Ishikawa (cell line): ENCODE results near the gene SOHLH2.

Source experiments
- CEBPB ChIP-seq: IDR thresholded peaks from 2 replicates; pipeline ENCODE4 v1.6.1; 2012
- CREB1 ChIP-seq: IDR thresholded peaks from 2 replicates; pipeline ENCODE4 v1.6.1; 2012; ENCODE audit warnings: low read depth
- EGR1 ChIP-seq: IDR thresholded peaks from 2 replicates; pipeline ENCODE4 v1.6.1; 2012
- EP300 ChIP-seq: IDR thresholded peaks from 2 replicates; pipeline ENCODE4 v1.6.1; 2012; ENCODE audit warnings: borderline replicate concordance
- FOXM1 ChIP-seq: IDR thresholded peaks from 2 replicates; pipeline ENCODE4 v1.6.1; 2012; ENCODE audit warnings: low read depth, borderline replicate concordance
- NFIC ChIP-seq: IDR thresholded peaks from 2 replicates; pipeline ENCODE4 v1.6.1; 2012
- RAD21 ChIP-seq: IDR thresholded peaks from 2 replicates; pipeline ENCODE4 v1.6.1; 2012; ENCODE audit warnings: low read depth
- TAF1 ChIP-seq: IDR thresholded peaks from 2 replicates; pipeline ENCODE4 v1.6.1; 2012; ENCODE audit warnings: low read depth, mild to moderate bottlenecking
- TCF12 ChIP-seq: IDR thresholded peaks from 2 replicates; pipeline ENCODE4 v1.6.1; 2012; ENCODE audit warnings: low read depth
- TEAD4 ChIP-seq: IDR thresholded peaks from 2 replicates; pipeline ENCODE4 v1.6.1; 2012
- YY1 ChIP-seq: IDR thresholded peaks from 2 replicates; pipeline ENCODE4 v1.6.1; 2012; ENCODE audit warnings: low read depth
- ZBTB7A ChIP-seq: IDR thresholded peaks from 2 replicates; pipeline ENCODE4 v1.6.1; 2012; ENCODE audit warnings: low read depth
- TF ChIP-seq, protein P1 (sequence below): IDR thresholded peaks from 2 replicates; pipeline ENCODE4 v1.6.1; 2012
- TF ChIP-seq, protein P2 (sequence below): IDR thresholded peaks from 2 replicates; pipeline ENCODE4 v1.6.1; 2012
- TF ChIP-seq, protein P3 (sequence below): IDR thresholded peaks from 2 replicates; pipeline ENCODE4 v1.6.1; 2012; ENCODE audit warnings: low read depth, mild to moderate bottlenecking

SOHLH2 gene

DNA sequence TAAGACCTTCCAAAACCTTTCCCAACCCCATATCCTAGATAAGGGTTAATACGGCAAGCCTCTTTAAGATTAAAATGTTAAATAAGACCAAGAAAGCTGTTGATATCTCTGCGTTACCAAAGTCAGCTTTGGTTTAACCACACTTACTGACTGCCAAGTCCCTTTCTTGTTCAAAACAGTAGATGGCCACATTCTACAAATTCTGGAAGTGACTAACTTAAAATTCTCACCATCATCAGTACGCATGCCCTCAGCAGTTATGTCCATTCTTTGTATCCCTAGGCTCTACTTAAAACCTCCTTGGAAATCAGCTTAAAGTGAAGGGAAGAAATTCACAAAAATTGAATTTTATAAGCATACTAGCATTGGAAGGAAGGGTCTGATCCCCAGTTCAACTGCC, 23.6 kb downstream of the SOHLH2 start:
- TF ChIP-seq RAD21 (no peak), YY1 (no peak), TEAD4 (no peak), TAF1 (no peak), EP300 (no peak), NFIC (no peak), FOXM1 (no peak), TCF12 (no peak), CREB1 (no peak), CEBPB (no peak), EGR1 (no peak), ZBTB7A (no peak)
- TF ChIP-seq, protein P1, sequence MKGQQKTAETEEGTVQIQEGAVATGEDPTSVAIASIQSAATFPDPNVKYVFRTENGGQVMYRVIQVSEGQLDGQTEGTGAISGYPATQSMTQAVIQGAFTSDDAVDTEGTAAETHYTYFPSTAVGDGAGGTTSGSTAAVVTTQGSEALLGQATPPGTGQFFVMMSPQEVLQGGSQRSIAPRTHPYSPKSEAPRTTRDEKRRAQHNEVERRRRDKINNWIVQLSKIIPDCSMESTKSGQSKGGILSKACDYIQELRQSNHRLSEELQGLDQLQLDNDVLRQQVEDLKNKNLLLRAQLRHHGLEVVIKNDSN: no peak
- TF ChIP-seq, protein P2, sequence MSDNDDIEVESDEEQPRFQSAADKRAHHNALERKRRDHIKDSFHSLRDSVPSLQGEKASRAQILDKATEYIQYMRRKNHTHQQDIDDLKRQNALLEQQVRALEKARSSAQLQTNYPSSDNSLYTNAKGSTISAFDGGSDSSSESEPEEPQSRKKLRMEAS: no peak
- TF ChIP-seq, protein P3, sequence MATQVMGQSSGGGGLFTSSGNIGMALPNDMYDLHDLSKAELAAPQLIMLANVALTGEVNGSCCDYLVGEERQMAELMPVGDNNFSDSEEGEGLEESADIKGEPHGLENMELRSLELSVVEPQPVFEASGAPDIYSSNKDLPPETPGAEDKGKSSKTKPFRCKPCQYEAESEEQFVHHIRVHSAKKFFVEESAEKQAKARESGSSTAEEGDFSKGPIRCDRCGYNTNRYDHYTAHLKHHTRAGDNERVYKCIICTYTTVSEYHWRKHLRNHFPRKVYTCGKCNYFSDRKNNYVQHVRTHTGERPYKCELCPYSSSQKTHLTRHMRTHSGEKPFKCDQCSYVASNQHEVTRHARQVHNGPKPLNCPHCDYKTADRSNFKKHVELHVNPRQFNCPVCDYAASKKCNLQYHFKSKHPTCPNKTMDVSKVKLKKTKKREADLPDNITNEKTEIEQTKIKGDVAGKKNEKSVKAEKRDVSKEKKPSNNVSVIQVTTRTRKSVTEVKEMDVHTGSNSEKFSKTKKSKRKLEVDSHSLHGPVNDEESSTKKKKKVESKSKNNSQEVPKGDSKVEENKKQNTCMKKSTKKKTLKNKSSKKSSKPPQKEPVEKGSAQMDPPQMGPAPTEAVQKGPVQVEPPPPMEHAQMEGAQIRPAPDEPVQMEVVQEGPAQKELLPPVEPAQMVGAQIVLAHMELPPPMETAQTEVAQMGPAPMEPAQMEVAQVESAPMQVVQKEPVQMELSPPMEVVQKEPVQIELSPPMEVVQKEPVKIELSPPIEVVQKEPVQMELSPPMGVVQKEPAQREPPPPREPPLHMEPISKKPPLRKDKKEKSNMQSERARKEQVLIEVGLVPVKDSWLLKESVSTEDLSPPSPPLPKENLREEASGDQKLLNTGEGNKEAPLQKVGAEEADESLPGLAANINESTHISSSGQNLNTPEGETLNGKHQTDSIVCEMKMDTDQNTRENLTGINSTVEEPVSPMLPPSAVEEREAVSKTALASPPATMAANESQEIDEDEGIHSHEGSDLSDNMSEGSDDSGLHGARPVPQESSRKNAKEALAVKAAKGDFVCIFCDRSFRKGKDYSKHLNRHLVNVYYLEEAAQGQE: no peak

DNA sequence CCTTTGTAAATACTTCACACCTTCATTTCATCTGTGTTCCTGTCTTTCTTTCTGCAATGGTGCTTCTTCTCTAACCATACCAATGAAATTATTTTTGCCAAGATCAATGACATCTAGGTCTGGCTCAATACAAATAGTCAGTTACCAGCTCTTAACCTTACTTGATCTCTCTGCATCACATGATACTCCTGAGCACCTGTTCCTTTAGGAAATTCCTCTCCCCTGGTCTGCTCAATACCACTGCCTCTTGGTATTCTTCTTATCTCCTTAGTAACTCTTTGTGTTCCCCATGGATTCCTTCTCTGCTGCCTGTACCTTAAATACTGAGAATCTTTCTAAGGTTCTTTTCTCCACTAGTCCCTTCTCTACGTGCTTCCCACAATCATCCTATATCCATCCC, 25.9 kb downstream of the SOHLH2 start:
- TF ChIP-seq EP300 (no peak), CREB1 (no peak), FOXM1 (no peak), NFIC (no peak), TCF12 (no peak), TEAD4 (no peak), YY1 (no peak), TAF1 (no peak), CEBPB (no peak), RAD21 (no peak), ZBTB7A (no peak), EGR1 (no peak)
- TF ChIP-seq, protein P2: no peak
- TF ChIP-seq, protein P3: no peak
- TF ChIP-seq, protein P1: no peak

DNA sequence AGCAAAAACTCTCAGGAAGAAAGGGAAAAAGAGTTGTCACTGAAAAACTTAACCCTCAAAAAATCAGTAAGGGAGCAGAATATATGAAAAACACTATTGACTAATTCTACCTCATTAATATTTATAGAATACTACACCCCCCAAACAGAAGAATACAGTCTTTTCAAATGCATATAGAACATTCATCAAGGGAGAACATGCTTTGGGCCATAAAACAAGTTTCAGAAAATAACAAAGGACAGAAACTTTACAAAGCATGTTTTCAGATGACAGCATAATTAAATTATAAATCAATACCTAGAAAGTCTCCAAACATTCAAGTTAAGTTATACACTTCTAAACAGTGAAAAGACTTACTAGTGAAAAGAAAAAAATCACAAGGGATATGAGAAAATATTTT, 30.5 kb downstream of the SOHLH2 start:
- TF ChIP-seq, protein P1: no peak
- no peak for TF ChIP-seq CEBPB
- no peak for TF ChIP-seq CREB1
- no peak for TF ChIP-seq TCF12
- TF ChIP-seq EP300: no peak
- TF ChIP-seq TEAD4: no peak

DNA sequence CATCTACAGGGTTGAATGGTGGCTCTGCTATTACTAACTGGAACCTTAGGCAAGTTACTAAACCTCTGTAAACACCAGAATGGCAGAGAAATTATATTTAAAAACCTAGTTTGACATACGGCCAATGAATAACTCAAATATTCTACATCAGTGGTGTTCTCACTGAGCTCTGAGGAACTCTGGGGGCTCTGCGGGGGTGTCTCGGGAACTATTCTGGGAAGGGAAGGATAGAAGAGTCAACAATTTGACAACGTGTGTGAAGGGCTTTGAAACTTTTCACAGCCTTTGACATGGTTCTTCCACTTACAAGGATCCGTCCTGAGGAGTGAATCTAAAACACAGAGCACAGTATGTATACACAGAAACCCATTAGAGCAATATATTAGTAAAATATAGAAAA, 38.7 kb downstream of the SOHLH2 start:
- TF ChIP-seq, protein P3: no peak
- no peak for TF ChIP-seq ZBTB7A
- TF ChIP-seq TEAD4: no peak
- TF ChIP-seq, protein P1: no peak
- no peak for TF ChIP-seq RAD21
- TF ChIP-seq, protein P2: no peak
- TF ChIP-seq EGR1: no peak
- TF ChIP-seq TCF12: no peak
- no peak for TF ChIP-seq FOXM1
- TF ChIP-seq EP300: no peak
- TF ChIP-seq NFIC: no peak
- no peak for TF ChIP-seq YY1
- TF ChIP-seq TAF1: no peak
- no peak for TF ChIP-seq CEBPB
- no peak for TF ChIP-seq CREB1
